Daoy (cell line): ENCODE data around the gene CACNA1H. TPM values are rescaled to one million over a fixed set of nuclear protein-coding genes. Genes with fewer than 3 reads are reported as not detected.
"Not testable (repeated sequence)": the region's sequence is repeated elsewhere in the genome, so short reads cannot be mapped to it uniquely, and the experiment has no call there.

Source experiments
- DNase-seq: peaks from one replicate; pipeline ENCODE4 v3.0.0-alpha.2; 2015; ENCODE audit warnings: low read depth
- total RNA-seq: library from RNA; depleted of rRNA; stranded (reverse); fragments of >200 nt; shearing (Covaris generic); gene quantifications from 2 replicates; pipeline ENCODE4 v1.2.3, GENCODE V29; 2014

The CACNA1H gene
- total RNA-seq, 1 experiment from 2014 or later: 0.80 TPM

GRCh38 chr16:1174477-1175357 is 21.8 kb downstream of the CACNA1H start:
- peak; percentile 39 for DNase-seq

GRCh38 chr16:1175566-1176279 is 22.8 kb downstream of the CACNA1H start:
- DNase-seq: peak; percentile 43

- DNase-seq: no peak
Observed at GRCh38 chr16:1176280-1176897, 23.5 kb downstream of the CACNA1H start.

- DNase-seq: no peak
Observed at GRCh38 chr16:1177053-1177452, 24.1 kb downstream of the CACNA1H start.

DNA sequence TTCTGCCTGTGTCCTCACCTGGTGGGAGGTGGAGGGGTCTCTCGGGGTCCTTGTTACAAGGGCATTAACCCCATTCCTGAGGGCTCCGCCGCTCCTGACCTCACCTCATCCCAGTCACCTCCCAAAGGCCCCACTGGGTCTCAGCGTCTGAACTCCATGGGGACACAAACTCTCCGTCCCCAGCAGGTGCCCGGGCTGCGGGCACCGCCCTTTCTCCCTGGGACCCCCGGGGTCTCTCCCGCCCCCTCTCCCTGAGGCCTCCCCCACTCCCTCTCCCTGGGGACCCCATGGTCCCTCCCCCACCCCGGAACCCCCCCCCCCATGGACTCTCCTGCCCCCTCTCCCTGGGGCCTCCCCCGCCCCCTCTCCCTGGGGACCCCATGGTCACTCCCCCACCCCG is 24.8 kb downstream of the CACNA1H start:
- DNase-seq: no peak

- no peak for DNase-seq
Observed at GRCh38 chr16:1178295-1178910, 25.5 kb downstream of the CACNA1H start.

DNA sequence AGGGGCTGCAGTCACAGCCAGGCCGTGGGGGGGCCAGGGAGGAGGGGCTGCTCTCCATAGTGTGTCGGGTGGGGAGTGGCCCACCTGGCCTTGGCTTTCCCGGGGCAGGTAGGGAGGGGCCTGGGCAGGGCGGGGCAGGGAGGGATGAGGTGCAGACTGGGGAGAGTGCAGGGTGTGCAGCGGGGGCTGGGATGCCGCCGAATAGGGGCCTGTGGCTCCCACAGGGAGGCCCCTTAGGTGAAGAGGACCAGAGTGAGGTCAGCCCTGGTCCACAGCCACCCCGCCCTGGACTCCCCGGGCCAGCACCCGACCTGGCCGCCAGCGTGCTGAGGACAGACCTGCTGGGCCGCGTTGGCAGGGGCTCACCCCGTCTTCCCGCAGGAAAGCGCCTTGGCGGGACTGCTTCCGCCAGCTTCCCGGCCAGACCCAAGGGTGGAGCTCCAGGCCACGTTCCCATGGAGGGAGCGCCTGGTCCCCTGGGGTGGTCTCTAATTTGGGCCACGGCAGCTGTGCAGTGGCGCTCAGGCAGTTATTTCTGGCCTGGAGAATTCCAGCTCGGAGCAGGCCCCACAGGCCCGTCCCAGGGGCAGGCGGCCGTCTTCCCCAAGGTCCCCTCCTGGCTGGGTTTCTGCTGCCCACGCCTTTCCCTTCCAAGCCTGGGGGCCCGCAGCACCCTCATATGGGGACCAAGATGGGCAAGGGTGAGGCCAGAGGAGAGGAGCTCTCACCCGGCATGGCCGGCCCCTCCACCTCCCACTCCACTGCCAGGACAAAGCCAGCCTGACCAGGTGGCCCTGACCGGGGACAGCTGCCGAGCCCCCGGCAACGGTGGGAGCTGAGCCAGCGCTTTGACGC is 27.9 kb downstream of the CACNA1H start:
- no peak for DNase-seq

GRCh38 chr16:1181404-1182315 is 28.8 kb downstream of the CACNA1H start:
- no peak for DNase-seq

- peak; percentile 56 for DNase-seq
Observed at GRCh38 chr16:1182316-1182671, 29.4 kb downstream of the CACNA1H start.

DNA sequence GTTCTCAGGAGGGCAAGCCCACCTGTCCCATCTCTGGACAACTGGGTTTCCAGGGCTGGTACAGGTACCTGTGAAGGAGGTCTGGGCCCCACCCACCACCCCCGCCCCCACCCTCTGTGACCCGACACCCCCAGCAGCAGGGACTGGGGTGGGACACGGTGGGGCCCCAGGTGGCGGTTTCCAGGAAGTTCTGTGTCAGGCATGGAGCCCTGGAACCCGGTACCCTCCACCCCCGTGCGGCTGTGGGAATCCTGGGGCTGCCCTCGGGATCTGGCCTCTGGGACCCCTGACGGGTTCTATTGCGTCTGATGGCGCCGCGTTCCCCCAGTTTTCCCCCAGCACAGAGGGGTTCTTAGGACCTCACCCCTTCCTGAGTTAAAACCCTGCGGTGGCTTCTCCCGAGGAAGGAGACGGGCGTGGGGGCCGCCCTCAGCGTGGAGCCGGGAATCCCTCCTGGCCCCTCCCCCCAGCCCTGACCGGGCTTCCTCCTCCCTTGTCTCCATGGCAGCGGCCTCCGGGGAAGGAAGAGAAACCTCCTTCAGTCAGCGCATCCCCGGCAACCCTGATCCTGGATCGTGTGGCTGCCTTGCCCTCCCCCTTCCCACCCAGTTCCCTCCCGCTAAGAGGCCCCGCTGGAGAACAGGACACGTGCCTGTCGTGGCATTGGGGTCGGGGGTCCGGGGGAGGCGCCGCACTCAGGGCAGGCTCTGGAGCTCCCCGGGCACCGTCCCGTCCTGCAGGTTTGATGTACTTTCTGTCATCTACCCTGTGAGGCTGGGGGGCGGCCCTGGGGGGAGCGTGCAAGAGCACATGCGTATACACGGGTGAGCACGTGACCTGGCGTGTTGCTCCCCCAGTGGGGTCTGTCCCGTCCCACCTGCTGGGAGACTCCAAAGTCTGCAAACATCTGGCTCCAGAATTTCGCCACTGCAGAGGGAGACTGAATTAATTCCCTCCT is 30.3 kb downstream of the CACNA1H start:
- DNase-seq: peak; percentile 57

GRCh38 chr16:1184156-1184868 is 31.4 kb downstream of the CACNA1H start:
- DNase-seq: peak; percentile 55

GRCh38 chr16:1184980-1185379 is 32.1 kb downstream of the CACNA1H start:
- no peak for DNase-seq

DNA sequence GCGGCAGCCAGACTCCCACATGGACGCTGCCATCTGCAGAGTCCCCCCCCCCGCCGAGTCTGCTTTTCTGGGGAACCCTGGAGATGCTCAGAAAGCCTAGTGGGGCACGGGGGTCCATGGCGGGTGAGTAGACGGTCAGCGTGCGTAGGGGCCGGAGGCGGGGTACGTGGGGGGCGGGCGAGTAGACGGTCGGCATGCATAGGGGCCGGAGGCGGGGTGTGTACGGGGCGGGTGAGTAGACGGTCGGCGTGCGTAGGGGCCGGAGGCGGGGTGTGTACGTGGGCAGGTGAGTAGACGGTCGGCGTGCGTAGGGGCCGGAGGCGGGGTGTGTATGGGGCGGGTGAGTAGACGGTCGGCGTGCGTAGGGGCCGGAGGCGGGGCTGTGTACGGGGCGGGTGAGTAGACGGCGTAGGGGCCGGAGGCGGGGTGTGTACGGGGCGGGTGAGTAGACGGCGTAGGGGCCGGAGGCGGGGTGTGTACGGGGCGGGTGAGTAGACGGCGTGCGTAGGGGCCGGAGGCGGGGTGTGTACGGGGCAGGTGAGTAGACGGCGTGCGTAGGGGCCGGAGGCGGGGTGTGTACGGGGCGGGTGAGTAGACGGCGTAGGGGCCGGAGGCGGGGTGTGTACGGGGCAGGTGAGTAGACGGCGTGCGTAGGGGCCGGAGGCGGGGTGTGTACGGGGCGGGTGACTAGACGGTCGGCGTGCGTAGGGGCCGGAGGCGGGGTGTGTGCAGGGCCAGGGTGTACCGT is 32.7 kb downstream of the CACNA1H start:
- DNase-seq: not testable (repeated sequence)

DNA sequence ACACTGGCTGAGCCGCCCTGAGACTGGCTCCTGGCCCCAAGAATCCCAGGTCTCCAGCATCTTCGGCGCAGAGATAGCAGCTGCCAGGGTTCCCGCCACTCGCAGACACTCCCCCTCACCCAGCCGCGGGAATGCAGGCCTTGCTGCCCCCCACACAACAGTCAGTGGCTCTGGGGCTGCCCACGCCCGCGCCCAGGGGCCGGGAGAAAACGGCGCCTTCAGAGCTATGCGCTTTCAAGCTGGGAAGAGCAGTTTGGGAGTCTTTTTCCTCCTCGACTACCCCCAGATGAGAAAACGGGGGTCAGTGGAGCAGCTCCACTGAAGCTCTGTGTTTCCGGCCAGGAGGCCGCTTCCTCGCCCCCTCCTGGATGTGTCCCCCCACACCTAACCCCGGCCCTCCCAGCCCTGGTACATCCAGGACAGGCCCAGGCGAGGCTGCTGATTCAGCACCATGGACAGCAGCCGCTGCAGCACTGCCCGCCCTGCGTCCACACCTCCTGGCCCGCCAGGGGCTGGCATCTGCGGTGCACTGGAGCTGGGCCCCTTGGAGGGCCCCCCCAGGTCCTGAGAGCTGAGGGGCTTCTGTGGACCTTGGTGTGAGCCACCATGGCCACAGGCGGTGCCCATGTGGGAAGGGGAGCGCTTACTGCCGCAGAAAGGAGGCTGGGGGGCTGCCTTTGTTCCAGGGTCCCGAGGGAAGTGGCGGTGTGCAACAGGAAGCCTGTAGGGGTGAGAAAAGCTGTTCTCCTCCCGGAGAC is 35.7 kb downstream of the CACNA1H start:
- peak; percentile 69 for DNase-seq

DNA sequence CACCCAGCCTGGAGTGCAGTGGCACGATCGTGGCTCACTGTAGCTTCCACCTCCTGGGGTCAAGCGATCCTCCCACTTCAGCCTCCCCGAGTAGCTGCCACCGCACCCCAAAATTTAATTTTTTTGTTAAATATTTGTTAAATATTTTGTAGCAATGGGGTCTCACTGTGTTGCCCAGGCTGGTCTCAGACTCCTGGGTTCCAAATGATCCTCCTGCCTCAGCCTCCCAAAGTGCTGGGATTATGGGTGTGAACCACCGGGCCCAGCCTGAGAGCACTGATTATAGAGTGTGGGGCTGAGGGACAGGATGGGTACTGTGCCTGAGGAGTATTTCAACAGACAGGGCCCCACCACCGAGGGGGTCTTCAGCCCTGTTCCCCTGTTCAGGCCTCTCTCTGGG is 36.5 kb downstream of the CACNA1H start:
- DNase-seq: no peak

DNA sequence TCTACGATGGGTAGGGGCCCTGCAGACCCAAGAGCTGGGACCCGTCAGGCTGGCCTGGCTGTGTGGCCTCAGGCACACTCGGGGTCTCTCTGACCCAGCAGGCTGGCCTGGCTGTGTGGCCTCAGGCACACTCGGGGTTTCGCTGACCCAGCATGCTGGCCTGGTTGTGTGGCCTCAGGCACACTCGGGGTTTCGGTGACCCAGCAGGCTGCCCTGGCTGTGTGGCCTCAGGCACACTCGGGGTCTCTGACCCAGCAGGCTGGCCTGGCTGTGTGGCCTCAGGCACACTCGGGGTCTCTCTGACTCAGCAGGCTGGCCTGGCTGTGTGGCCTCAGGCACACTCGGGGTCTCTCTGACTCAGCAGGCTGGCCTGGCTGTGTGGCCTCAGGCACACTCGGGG is 37.9 kb downstream of the CACNA1H start:
- DNase-seq: not testable (repeated sequence)
